ENCODE data around the gene SUMO3. TPM values are rescaled to one million over a fixed set of nuclear protein-coding genes. Genes with fewer than 3 reads are reported as not detected.

The SUMO3 gene
- total and polyA plus RNA-seq, 2 donors (not counting 3 experiments of a cell fraction or from before 2014, with no cell fraction given) = 102 to 123 TPM

GRCh38 chr21:44865561-44866280, 47.9 kb upstream of the SUMO3 start:
- TF ChIP-seq GATA2 (IDR thresholded peaks at IDR 0.05; ENCODE audit: insufficient read depth, insufficient read length, low read depth, low read length) (no peak), FOS (IDR thresholded peaks at IDR 0.05; ENCODE audit: borderline replicate concordance, insufficient read depth, low read length) (no peak), POLR2AphosphoS5 (IDR thresholded peaks at IDR 0.05; ENCODE audit: insufficient read depth, low read depth, low read length) (no peak)
- no peaks in the 10 kb centered on the region for H3K9me1 ChIP-seq (replicated peaks; ENCODE audit: control insufficient read depth, extremely low read depth, insufficient read depth, low read length)
- peaks cover 92% of the 10 kb centered on the region for H3K79me2 ChIP-seq (ENCODE audit: control insufficient read depth, insufficient read depth, low read length)
- H3K27me3 ChIP-seq (ENCODE audit: control insufficient read depth in 2 of 2, insufficient read depth in 2 of 2, low read length in 2 of 2) = no peaks in the 10 kb centered on the region
- intact Hi-C loops (cut with micrococcal nuclease) (no loop called here), dilution Hi-C loops (cut with MboI; ENCODE audit: extremely low pct_ligation_motif_present, low sequenced_read_pairs) (no loop called here)
- ChIA-PET POLR2A (no interaction called here), CTCF (interaction anchor here (1.0 to 1.9 kb wide), 2 partner anchors 27 to 67 kb away, joined by 6 to 11 read pairs; no protein-coding TSS in a partner anchor)
- H3K4me3 ChIP-seq (replicated peaks in 1 of 3; ENCODE audit: insufficient read depth in 1 of 3, low read depth in 1 of 3, low read length in 3 of 3) = no peak overlapping the region
- no peak overlapping the region for H3K9ac ChIP-seq (replicated peaks; ENCODE audit: extremely low read depth, insufficient read depth, low read length)
- FAIRE-seq = no peak
- H3K27ac ChIP-seq (ENCODE audit: insufficient read depth, low read depth, low read length) = no peak overlapping the region
- no peaks in the 10 kb centered on the region for H3K9me3 ChIP-seq (replicated peaks; ENCODE audit: control insufficient read depth, insufficient read depth, low read length)
- H4K20me1 ChIP-seq (replicated peaks; ENCODE audit: control insufficient read depth, extremely low read depth, insufficient read depth, low read length) = peaks cover 5% of the 10 kb centered on the region
- no TSS peak for BruUV-seq (replicated peaks)
- H3K4me2 ChIP-seq (ENCODE audit: insufficient read depth, low read length) = no peak overlapping the region
- no peak overlapping the region for H2AFZ ChIP-seq (ENCODE audit: low read depth, low read length)
- peaks cover 14 to 34% of the 10 kb centered on the region in 2 experiments for H3K36me3 ChIP-seq (ENCODE audit: control insufficient read depth in 2 of 2, extremely low read depth in 1 of 2, insufficient read depth in 2 of 2, low read length in 2 of 2)
- no peak for DNase-seq (ENCODE audit: low read depth, low spot score)
- peaks cover 49% of the 10 kb centered on the region for H3K4me1 ChIP-seq (ENCODE audit: control insufficient read depth, extremely low read depth, insufficient read depth, low read length)

- ChIA-PET CTCF (interaction anchor here (1.0 kb wide), 1 partner anchor 64 kb away, joined by 3 read pairs; no protein-coding TSS in a partner anchor), POLR2A (no interaction called here)
- Histone ChIP-seq H4K20me1 (replicated peaks; ENCODE audit: control insufficient read depth, extremely low read depth, insufficient read depth, low read length) (peaks cover 9% of the 10 kb centered on the region), H3K4me3 (replicated peaks in 1 of 3; ENCODE audit: insufficient read depth in 1 of 3, low read depth in 1 of 3, low read length in 3 of 3) (no peak overlapping the region), H2AFZ (ENCODE audit: low read depth, low read length) (no peak overlapping the region), H3K36me3 (ENCODE audit: control insufficient read depth in 2 of 2, extremely low read depth in 1 of 2, insufficient read depth in 2 of 2, low read length in 2 of 2) (peaks cover 21 to 53% of the 10 kb centered on the region in 2 experiments), H3K4me1 (ENCODE audit: control insufficient read depth, extremely low read depth, insufficient read depth, low read length) (peaks cover 23% of the 10 kb centered on the region), H3K27ac (ENCODE audit: insufficient read depth, low read depth, low read length) (no peak overlapping the region), H3K9me3 (replicated peaks; ENCODE audit: control insufficient read depth, insufficient read depth, low read length) (no peaks in the 10 kb centered on the region), H3K9ac (replicated peaks; ENCODE audit: extremely low read depth, insufficient read depth, low read length) (no peak overlapping the region), H3K79me2 (ENCODE audit: control insufficient read depth, insufficient read depth, low read length) (peaks cover 98% of the 10 kb centered on the region), H3K4me2 (ENCODE audit: insufficient read depth, low read length) (no peak overlapping the region), H3K9me1 (replicated peaks; ENCODE audit: control insufficient read depth, extremely low read depth, insufficient read depth, low read length) (no peaks in the 10 kb centered on the region), H3K27me3 (ENCODE audit: control insufficient read depth in 2 of 2, insufficient read depth in 2 of 2, low read length in 2 of 2) (no peaks in the 10 kb centered on the region)
- TF ChIP-seq GATA2 (IDR thresholded peaks at IDR 0.05; ENCODE audit: insufficient read depth, insufficient read length, low read depth, low read length) (no peak), MAX (IDR thresholded peaks at IDR 0.05; ENCODE audit: insufficient read depth, insufficient read length) (no peak), POLR2AphosphoS5 (IDR thresholded peaks at IDR 0.05; ENCODE audit: insufficient read depth, low read depth, low read length) (no peak), JUN (IDR thresholded peaks at IDR 0.05; ENCODE audit: borderline replicate concordance, insufficient read depth, insufficient read length, low read depth) (no peak), FOS (IDR thresholded peaks at IDR 0.05; ENCODE audit: borderline replicate concordance, insufficient read depth, low read length) (no peak), EZH2 (IDR thresholded peaks at IDR 0.05; ENCODE audit: borderline replicate concordance, low read depth, low read length, severe bottlenecking) (no peak), CTCF (IDR thresholded peaks at IDR 0.05; ENCODE audit: extremely low read depth in 1 of 2, insufficient read depth in 1 of 2, low read depth in 1 of 2, low read length in 2 of 2) (no peak), POLR2A (IDR thresholded peaks at IDR 0.05; ENCODE audit: low read depth, low read length) (no peak), MYC (IDR thresholded peaks at IDR 0.05; ENCODE audit: low read depth, low read length) (no peak)
- no TSS peak for BruUV-seq (replicated peaks)
- FAIRE-seq (no peak), DNase-seq (ENCODE audit: low read depth, low spot score) (no peak)
- intact Hi-C loops (cut with micrococcal nuclease) = no loop called here
- dilution Hi-C loops (cut with MboI; ENCODE audit: extremely low pct_ligation_motif_present, low sequenced_read_pairs) = no loop called here
These were observed 45.2 kb upstream of the SUMO3 start for GRCh38 chr21:44862869-44863685.

Measured in endothelial cell of umbilical vein (primary cell).